HCT116 (cell line): ENCODE data around the gene UBE2E2. TPM values are rescaled to one million over a fixed set of nuclear protein-coding genes. Genes with fewer than 3 reads are reported as not detected.

Experiments
- ATAC-seq: fragments of 200-7000 bp; cut with Tn5 transposase; 2 replicates; pipeline ENCODE4 v1.9.1; 2020; ENCODE audit warnings: mild to moderate bottlenecking, moderate library complexity
- BruUV-seq: library from RNA; stranded (reverse); fragments of 400-500 nt; replicated peaks from 2 replicates; lab custom pipeline; 2021; lab: Mats Ljungman, UMichigan
- CTCF ChIA-PET: fragments of 300-600 bp; sonication (Branson Sonifier 250); formaldehyde crosslinking; loops from one replicate; lab custom pipeline; 2021; ENCODE audit warnings: antibody characterized with exemption; lab: Charles Lee
- POLR2A ChIA-PET: fragments of 300-600, 350-600 bp; sonication (Branson Sonifier 250); formaldehyde crosslinking; loops from one replicate; lab custom pipeline; 2021; ENCODE audit warnings: antibody characterized with exemption; lab: Charles Lee
- RAD21 ChIA-PET, 2 experiments: fragments of 300-600 bp; sonication (Branson Sonifier 250); formaldehyde crosslinking; loops; one replicate each; lab custom pipeline; 2023; ENCODE audit warnings: low total read pairs in 2 of 2; ENCODE audit not compliant: uncharacterized antibody in 2 of 2, unreplicated experiment in 2 of 2, low non-redundant PET in 1 of 2; lab: Charles Lee
- DNase-seq: peaks from one replicate; pipeline ENCODE4 v3.0.0-alpha.2; 2010; ENCODE audit warnings: low read depth, low spot score
- H2AFZ ChIP-seq: fragments of 200-600 bp; shearing (Covaris generic), sonication (generic); 2 replicates; pipeline ENCODE4 v1.6.1; 2017; ENCODE audit warnings: low read depth, mixed run types, mixed read lengths, antibody characterized with exemption, low read length; ENCODE audit not compliant: poor library complexity, severe bottlenecking
- H3K27ac ChIP-seq: 2 replicates; pipeline ENCODE4 v1.5.1; 2012; ENCODE audit warnings: low read depth, low read length
- H3K27me3 ChIP-seq: fragments of 200-600 bp; sonication (generic); 2 replicates; pipeline ENCODE4 v1.6.1; 2016; ENCODE audit warnings: mixed run types, low read length, mixed read lengths; ENCODE audit not compliant: insufficient read depth
- H3K36me3 ChIP-seq, 2 experiments: fragments of 200-500 bp in 1 of 2; fragments of 200-600 bp in 1 of 2; sonication (Bioruptor generic) in 1 of 2; sonication (generic) in 1 of 2; 2 replicates each; pipeline versions ENCODE4 v1.5.1 to v1.6.1; 2014 to 2016; ENCODE audit warnings: low read length in 2 of 2, inconsistent platforms in 1 of 2, mixed read lengths in 1 of 2, mixed run types in 1 of 2; ENCODE audit not compliant: insufficient read depth in 2 of 2, control insufficient read depth in 1 of 2
- H3K4me1 ChIP-seq, 2 experiments: fragments of 200-600 bp in 1 of 2; sonication (generic) in 1 of 2; 2 replicates each; pipeline versions ENCODE4 v1.5.1 to v1.6.1; 2012 to 2017; ENCODE audit warnings: low read length in 2 of 2, inconsistent platforms in 1 of 2, mild to moderate bottlenecking in 1 of 2, mixed read lengths in 1 of 2, mixed run types in 1 of 2, moderate library complexity in 1 of 2; ENCODE audit not compliant: insufficient read depth in 2 of 2, control insufficient read depth in 1 of 2
- H3K4me2 ChIP-seq: fragments of 200-600 bp; sonication (generic); 2 replicates; pipeline ENCODE4 v1.6.1; 2017; ENCODE audit warnings: mixed run types, low read length, mixed read lengths
- H3K4me3 ChIP-seq, 2 experiments: fragments of 200-600 bp in 1 of 2; sonication (generic) in 1 of 2; replicated peaks in 1 of 2; 2 replicates each; pipeline ENCODE4 v1.5.1; 2011 to 2016; ENCODE audit warnings: low read length in 2 of 2, control low read depth in 1 of 2, low read depth in 1 of 2, mild to moderate bottlenecking in 1 of 2, mixed read lengths in 1 of 2, mixed run types in 1 of 2
- H3K79me2 ChIP-seq: fragments of 200-600 bp; sonication (generic); 2 replicates; pipeline ENCODE4 v1.6.1; 2017; ENCODE audit warnings: mild to moderate bottlenecking, mixed run types, low read length, moderate library complexity, mixed read lengths; ENCODE audit not compliant: insufficient read depth
- H3K9ac ChIP-seq: fragments of 200-600 bp; sonication (generic); 2 replicates; pipeline ENCODE4 v1.6.1; 2016; ENCODE audit warnings: low read length, mixed read lengths
- H3K9me2 ChIP-seq: fragments of 200-600 bp; sonication (generic), shearing (Covaris generic); 2 replicates; pipeline ENCODE4 v1.6.1; 2017; ENCODE audit warnings: mixed run types, mild to moderate bottlenecking, moderate library complexity; ENCODE audit not compliant: insufficient read depth
- H3K9me3 ChIP-seq, 2 experiments: fragments of 200-500 bp in 1 of 2; fragments of 200-600 bp in 1 of 2; sonication (Bioruptor generic) in 1 of 2; sonication (generic) in 1 of 2; 2 replicates each; pipeline ENCODE4 v1.6.1; 2014 to 2017; ENCODE audit warnings: low read length in 2 of 2, mixed read lengths in 2 of 2, inconsistent platforms in 1 of 2, low read depth in 1 of 2, mild to moderate bottlenecking in 1 of 2, mixed run types in 1 of 2, moderate library complexity in 1 of 2; ENCODE audit not compliant: control insufficient read depth in 1 of 2, insufficient read depth in 1 of 2
- H4K20me1 ChIP-seq: fragments of 200-600 bp; sonication (generic), shearing (Covaris generic); 2 replicates; pipeline ENCODE4 v1.6.1; 2017; ENCODE audit warnings: mixed run types, mild to moderate bottlenecking, moderate library complexity; ENCODE audit not compliant: insufficient read depth
- CBX3 ChIP-seq: IDR thresholded peaks from 2 replicates; pipeline ENCODE4 v1.6.1; 2012; ENCODE audit warnings: low read depth
- CEBPB ChIP-seq: IDR thresholded peaks from 2 replicates; pipeline ENCODE4 v1.6.1; 2012; ENCODE audit warnings: low read depth
- EGR1 ChIP-seq: IDR thresholded peaks from 2 replicates; pipeline ENCODE4 v1.6.1; 2012; ENCODE audit warnings: low read depth
- ELF1 ChIP-seq: IDR thresholded peaks from 2 replicates; pipeline ENCODE4 v1.6.1; 2012; ENCODE audit warnings: low read depth, borderline replicate concordance
- EZH2 ChIP-seq: fragments of 200-600 bp; sonication (generic); IDR thresholded peaks from 2 replicates; pipeline ENCODE4 v1.6.1; 2017; ENCODE audit warnings: antibody characterized with exemption, mixed run types
- EZH2phosphoT487 ChIP-seq: fragments of 200-600 bp; IDR thresholded peaks from 2 replicates; pipeline ENCODE4 v1.6.1; 2018; ENCODE audit warnings: antibody characterized with exemption, borderline replicate concordance
- FOSL1 ChIP-seq: IDR thresholded peaks from 2 replicates; pipeline ENCODE4 v1.6.1; 2012; ENCODE audit warnings: low read depth
- JUND ChIP-seq: IDR thresholded peaks from 2 replicates; pipeline ENCODE4 v1.6.1; 2012
- MAX ChIP-seq: IDR thresholded peaks from 2 replicates; pipeline ENCODE4 v1.6.1; 2012
- POLR2A ChIP-seq: IDR thresholded peaks from 2 replicates; pipeline ENCODE4 v1.7.0; 2011; ENCODE audit warnings: borderline replicate concordance; ENCODE audit not compliant: insufficient read depth, insufficient read length; ENCODE audit errors: extremely low read depth
- RAD21 ChIP-seq: IDR thresholded peaks from 2 replicates; pipeline ENCODE4 v1.6.1; 2012; ENCODE audit warnings: low read depth, mild to moderate bottlenecking
- REST ChIP-seq: IDR thresholded peaks from 2 replicates; pipeline ENCODE4 v1.6.1; 2012; ENCODE audit warnings: low read depth
- SIN3A ChIP-seq: IDR thresholded peaks from 2 replicates; pipeline ENCODE4 v1.6.1; 2012; ENCODE audit warnings: low read depth
- SP1 ChIP-seq: IDR thresholded peaks from 2 replicates; pipeline ENCODE4 v1.6.1; 2012; ENCODE audit warnings: low read depth
- SRF ChIP-seq: IDR thresholded peaks from 2 replicates; pipeline ENCODE4 v1.6.1; 2012; ENCODE audit warnings: low read depth
- YY1 ChIP-seq: IDR thresholded peaks from 2 replicates; pipeline ENCODE4 v1.6.1; 2011; ENCODE audit warnings: low read length, low read depth, moderate library complexity, mild to moderate bottlenecking; ENCODE audit not compliant: insufficient replicate concordance; ENCODE audit errors: extremely low read depth
- ZFX ChIP-seq: fragments of 450-650 bp; IDR thresholded peaks from 2 replicates; pipeline ENCODE4 v1.6.1; 2017
- ZNF274 ChIP-seq: fragments of 200-500 bp; sonication (Bioruptor generic); IDR thresholded peaks from 2 replicates; pipeline ENCODE4 v1.6.1; 2014; ENCODE audit warnings: mild to moderate bottlenecking, low read depth, low read length, inconsistent platforms
- intact Hi-C: fragments of 100-400 bp; cut with micrococcal nuclease; formaldehyde crosslinking; loops from 2 replicates; pipeline ENCODE4 v1.10.0; 2022
- total RNA-seq: library from RNA; stranded (reverse); gene quantifications from one replicate; pipeline ENCODE4 v1.2.1, GENCODE V29; 2021; ENCODE audit not compliant: unreplicated experiment
- TF ChIP-seq, protein P1 (sequence below): IDR thresholded peaks from 2 replicates; pipeline ENCODE4 v1.6.1; 2011; ENCODE audit warnings: mild to moderate bottlenecking, low read length, moderate library complexity; ENCODE audit not compliant: insufficient replicate concordance; ENCODE audit errors: extremely low read depth
- TF ChIP-seq, protein P2 (sequence below), 3 experiments: fragments of 200-600 bp in 1 of 3; sonication (generic) in 1 of 3; IDR thresholded peaks in 2 of 3; conservative IDR thresholded peaks in 1 of 3; 2 replicates each; pipeline ENCODE4 v1.5.1; 2012 to 2017; ENCODE audit warnings: low read depth in 2 of 3, low read length in 2 of 3, antibody characterized with exemption in 1 of 3, borderline replicate concordance in 1 of 3, control low read depth in 1 of 3, mild to moderate bottlenecking in 1 of 3, mixed read lengths in 1 of 3, mixed run types in 1 of 3, moderate library complexity in 1 of 3; ENCODE audit not compliant: insufficient read depth in 1 of 3

The UBE2E2 gene
- total RNA-seq, 1 experiment from 2014 or later: 21.4 TPM

GRCh38 chr3:23387286-23387918 lies 184.3 kb downstream of the UBE2E2 start:
- H3K4me3 ChIP-seq: no peak overlapping the region
- H2AFZ ChIP-seq: no peak overlapping the region
- no peak overlapping the region for H3K27ac ChIP-seq
- intact Hi-C loops: no loop called here
- no peak overlapping the region for H3K9ac ChIP-seq
- ChIA-PET RAD21 (no interaction called here), POLR2A (no interaction called here), CTCF (no interaction called here)
- no TSS peak for BruUV-seq
- no peaks in the 10 kb centered on the region for H3K9me3 ChIP-seq
- TF ChIP-seq EZH2phosphoT487 (no peak), ZNF274 (no peak), POLR2A (no peak), CEBPB (no peak), SRF (no peak), MAX (no peak), ELF1 (no peak), RAD21 (no peak), YY1 (no peak), CBX3 (no peak), REST (no peak), EZH2 (no peak), SIN3A (no peak), JUND (no peak), FOSL1 (no peak), SP1 (no peak), ZFX (no peak), EGR1 (no peak)
- TF ChIP-seq, protein P1, sequence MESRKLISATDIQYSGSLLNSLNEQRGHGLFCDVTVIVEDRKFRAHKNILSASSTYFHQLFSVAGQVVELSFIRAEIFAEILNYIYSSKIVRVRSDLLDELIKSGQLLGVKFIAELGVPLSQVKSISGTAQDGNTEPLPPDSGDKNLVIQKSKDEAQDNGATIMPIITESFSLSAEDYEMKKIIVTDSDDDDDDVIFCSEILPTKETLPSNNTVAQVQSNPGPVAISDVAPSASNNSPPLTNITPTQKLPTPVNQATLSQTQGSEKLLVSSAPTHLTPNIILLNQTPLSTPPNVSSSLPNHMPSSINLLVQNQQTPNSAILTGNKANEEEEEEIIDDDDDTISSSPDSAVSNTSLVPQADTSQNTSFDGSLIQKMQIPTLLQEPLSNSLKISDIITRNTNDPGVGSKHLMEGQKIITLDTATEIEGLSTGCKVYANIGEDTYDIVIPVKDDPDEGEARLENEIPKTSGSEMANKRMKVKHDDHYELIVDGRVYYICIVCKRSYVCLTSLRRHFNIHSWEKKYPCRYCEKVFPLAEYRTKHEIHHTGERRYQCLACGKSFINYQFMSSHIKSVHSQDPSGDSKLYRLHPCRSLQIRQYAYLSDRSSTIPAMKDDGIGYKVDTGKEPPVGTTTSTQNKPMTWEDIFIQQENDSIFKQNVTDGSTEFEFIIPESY: no peak
- TF ChIP-seq, protein P2, sequence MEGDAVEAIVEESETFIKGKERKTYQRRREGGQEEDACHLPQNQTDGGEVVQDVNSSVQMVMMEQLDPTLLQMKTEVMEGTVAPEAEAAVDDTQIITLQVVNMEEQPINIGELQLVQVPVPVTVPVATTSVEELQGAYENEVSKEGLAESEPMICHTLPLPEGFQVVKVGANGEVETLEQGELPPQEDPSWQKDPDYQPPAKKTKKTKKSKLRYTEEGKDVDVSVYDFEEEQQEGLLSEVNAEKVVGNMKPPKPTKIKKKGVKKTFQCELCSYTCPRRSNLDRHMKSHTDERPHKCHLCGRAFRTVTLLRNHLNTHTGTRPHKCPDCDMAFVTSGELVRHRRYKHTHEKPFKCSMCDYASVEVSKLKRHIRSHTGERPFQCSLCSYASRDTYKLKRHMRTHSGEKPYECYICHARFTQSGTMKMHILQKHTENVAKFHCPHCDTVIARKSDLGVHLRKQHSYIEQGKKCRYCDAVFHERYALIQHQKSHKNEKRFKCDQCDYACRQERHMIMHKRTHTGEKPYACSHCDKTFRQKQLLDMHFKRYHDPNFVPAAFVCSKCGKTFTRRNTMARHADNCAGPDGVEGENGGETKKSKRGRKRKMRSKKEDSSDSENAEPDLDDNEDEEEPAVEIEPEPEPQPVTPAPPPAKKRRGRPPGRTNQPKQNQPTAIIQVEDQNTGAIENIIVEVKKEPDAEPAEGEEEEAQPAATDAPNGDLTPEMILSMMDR (IDR thresholded peaks at IDR 0.05 in 2 of 3, conservative IDR thresholded peaks at IDR 0.05 in 1 of 3; ENCODE audit: borderline replicate concordance in 1 of 3, insufficient read depth in 1 of 3, low read depth in 2 of 3, low read length in 2 of 3): no peak
- H3K27me3 ChIP-seq: peaks cover 17% of the 10 kb centered on the region; the same call in 1 of the 2 replicates
- no peak overlapping the region for H3K4me2 ChIP-seq
- ATAC-seq (no peak), DNase-seq (no peak)
- H3K36me3 ChIP-seq: no peaks in the 10 kb centered on the region
- H3K79me2 ChIP-seq: no peaks in the 10 kb centered on the region
- no peaks in the 10 kb centered on the region for H3K4me1 ChIP-seq
- H4K20me1 ChIP-seq: no peaks in the 10 kb centered on the region
- no peaks in the 10 kb centered on the region for H3K9me2 ChIP-seq
